Lower lobe of right lung (tissue), 2 donors: Measurements from ENCODE around the gene GOPC. TPM values are rescaled to one million over a fixed set of nuclear protein-coding genes. Genes with fewer than 3 reads are reported as not detected.
"Not testable (repeated sequence)": the region's sequence is repeated elsewhere in the genome, so short reads cannot be mapped to it uniquely, and the experiment has no call there.

Source experiments
- ATAC-seq, 2 donors: fragments of 200-7000 bp; cut with Tn5 transposase; one replicate each; pipeline ENCODE4 v1.9.1; 2020 to 2022; ENCODE audit warnings: mild to moderate bottlenecking in 2 of 2, moderate library complexity in 2 of 2
- DNase-seq: peaks from one replicate; pipeline ENCODE4 v3.0.0-alpha.2; 2020
- H3K27ac ChIP-seq: fragments of 200-600 bp; one replicate; pipeline ENCODE4 v1.8.0; 2022
- H3K27me3 ChIP-seq: fragments of 200-600 bp; one replicate; pipeline ENCODE4 v1.8.0; 2022; ENCODE audit warnings: low read depth
- H3K36me3 ChIP-seq: fragments of 200-600 bp; one replicate; pipeline ENCODE4 v1.8.0; 2022; ENCODE audit warnings: mild to moderate bottlenecking
- H3K4me1 ChIP-seq: fragments of 200-600 bp; one replicate; pipeline ENCODE4 v1.8.0; 2022
- H3K4me3 ChIP-seq: fragments of 200-600 bp; one replicate; pipeline ENCODE4 v1.8.0; 2022; ENCODE audit warnings: mild to moderate bottlenecking
- H3K9me3 ChIP-seq: fragments of 200-600 bp; one replicate; pipeline ENCODE4 v1.8.0; 2022
- intact Hi-C: fragments of 100-400 bp; cut with DNase I; formaldehyde crosslinking; loops from one replicate; pipeline ENCODE4 v1.11.0; 2022
- total RNA-seq: library from RNA; stranded (reverse); fragmentation: NEBNext Ultra II Directional; extraction: Animal tissue kit (Norgen Biotek cat#: 25700); gene quantifications from one replicate; pipeline ENCODE4 v1.2.1, GENCODE V29; 2021
- TF ChIP-seq, protein P1 (sequence below): fragments of 200-600 bp; IDR thresholded peaks from one replicate; pipeline ENCODE4 v1.8.0; 2022; ENCODE audit warnings: antibody characterized with exemption, mild to moderate bottlenecking
- donor health status: DM: no; HTN: yes; CAD: no; lungs with severe emphysema.

The GOPC gene
- total RNA-seq, 1 donor from 2014 or later, result 22.4 TPM

DNA sequence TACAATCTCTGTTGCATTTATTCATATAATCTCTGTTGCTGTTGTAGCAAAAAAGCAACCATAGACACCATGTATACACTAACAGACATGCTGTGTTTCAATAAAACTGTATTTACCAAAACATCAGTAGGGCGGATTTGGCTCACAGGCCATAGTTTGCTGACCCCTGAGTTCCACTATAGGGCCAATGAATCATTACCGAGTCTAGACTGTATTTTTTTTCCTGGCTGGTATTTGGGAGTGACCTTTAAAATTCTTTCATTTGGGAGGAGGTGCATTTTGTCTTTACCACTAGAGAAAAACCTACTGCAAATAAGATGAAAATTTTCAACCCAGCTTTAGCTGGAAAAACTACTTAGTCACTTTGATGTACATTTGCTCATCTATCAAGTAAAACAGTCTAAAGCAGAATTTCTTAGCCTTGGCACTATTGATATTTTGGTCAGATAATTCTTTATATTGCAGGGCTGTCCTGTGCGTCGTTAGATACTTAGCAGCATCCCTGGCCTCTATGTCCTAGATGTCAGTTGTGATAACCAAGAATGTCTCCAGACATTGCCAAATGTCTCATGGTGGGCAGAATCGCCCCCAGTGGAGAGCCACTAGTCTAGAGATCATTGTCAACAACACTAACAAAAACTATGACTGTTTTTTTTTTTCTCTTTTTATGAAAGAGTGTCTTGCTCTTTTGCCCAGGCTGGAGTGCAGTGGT, 80.4 kb downstream of the GOPC start:
- Histone ChIP-seq H3K36me3 (no peaks in the 10 kb centered on the region), H3K9me3 (no peaks in the 10 kb centered on the region), H3K27ac (no peak overlapping the region), H3K27me3 (no peaks in the 10 kb centered on the region), H3K4me3 (no peak overlapping the region), H3K4me1 (no peaks in the 10 kb centered on the region)
- TF ChIP-seq, protein P1, sequence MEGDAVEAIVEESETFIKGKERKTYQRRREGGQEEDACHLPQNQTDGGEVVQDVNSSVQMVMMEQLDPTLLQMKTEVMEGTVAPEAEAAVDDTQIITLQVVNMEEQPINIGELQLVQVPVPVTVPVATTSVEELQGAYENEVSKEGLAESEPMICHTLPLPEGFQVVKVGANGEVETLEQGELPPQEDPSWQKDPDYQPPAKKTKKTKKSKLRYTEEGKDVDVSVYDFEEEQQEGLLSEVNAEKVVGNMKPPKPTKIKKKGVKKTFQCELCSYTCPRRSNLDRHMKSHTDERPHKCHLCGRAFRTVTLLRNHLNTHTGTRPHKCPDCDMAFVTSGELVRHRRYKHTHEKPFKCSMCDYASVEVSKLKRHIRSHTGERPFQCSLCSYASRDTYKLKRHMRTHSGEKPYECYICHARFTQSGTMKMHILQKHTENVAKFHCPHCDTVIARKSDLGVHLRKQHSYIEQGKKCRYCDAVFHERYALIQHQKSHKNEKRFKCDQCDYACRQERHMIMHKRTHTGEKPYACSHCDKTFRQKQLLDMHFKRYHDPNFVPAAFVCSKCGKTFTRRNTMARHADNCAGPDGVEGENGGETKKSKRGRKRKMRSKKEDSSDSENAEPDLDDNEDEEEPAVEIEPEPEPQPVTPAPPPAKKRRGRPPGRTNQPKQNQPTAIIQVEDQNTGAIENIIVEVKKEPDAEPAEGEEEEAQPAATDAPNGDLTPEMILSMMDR, result no peak
- DNase-seq (no peak), ATAC-seq (no peak)
- intact Hi-C loops, result no loop called here

DNA sequence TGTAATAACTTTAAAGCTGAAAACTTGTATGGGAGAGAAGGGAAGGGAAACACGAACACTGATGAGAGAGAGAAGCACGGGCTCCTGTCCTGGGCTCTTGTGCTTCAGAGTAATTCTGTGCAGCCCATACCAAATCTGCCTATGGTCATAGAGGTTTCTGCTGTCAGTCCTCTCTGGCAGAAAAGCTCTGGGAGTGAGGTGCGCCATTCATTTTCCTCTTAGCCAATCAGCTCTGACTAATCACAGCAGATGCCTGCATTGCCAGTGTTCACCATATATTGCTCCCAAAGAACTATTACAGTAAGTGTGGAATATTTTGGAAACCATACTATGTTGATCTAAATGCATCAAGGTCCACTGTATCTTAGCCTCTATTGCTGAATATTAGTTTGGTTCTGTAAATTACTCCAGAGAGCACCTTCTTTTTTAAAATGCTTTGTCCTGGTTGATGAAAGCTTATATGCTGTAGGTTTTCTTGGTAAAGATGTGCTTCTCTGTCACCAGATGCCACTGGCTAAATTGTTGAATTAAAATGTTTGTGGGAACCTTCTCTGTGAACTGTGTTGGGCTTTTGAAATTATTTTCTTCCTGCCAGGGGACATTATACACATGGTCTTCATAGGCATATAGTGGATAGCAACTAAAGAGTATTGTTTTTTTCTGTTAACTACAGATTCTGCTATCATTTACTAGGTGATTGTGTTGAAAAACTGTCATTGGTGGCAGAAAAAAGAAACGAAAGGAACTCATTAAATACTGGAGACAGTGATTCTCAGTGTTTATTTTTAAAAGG, 81.5 kb downstream of the GOPC start:
- no peaks in the 10 kb centered on the region for H3K9me3 ChIP-seq
- no peaks in the 10 kb centered on the region for H3K4me1 ChIP-seq
- TF ChIP-seq, protein P1, result no peak
- H3K27ac ChIP-seq, result no peak overlapping the region
- intact Hi-C loops, result no loop called here
- DNase-seq (no peak), ATAC-seq (no peak)
- H3K27me3 ChIP-seq, result no peaks in the 10 kb centered on the region
- no peak overlapping the region for H3K4me3 ChIP-seq
- H3K36me3 ChIP-seq, result no peaks in the 10 kb centered on the region

DNA sequence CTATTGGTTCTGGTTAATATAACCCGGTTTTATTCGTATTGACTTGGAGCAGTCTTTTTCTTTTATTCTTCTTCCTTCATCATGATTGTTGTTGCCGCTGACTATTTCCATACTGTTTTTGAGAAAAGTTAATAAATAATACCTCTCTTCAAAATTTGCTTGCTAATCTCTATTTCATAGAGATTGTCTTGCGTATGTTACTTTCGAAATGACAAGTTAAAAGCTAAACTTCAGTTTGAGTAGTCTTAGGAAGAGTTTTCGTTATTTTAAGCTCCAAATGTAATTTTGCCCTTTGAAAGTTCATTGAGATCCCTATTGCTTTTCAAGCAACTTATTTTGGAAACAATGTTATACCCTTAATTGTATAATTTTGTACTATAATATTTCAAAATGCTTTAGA, 83.4 kb downstream of the GOPC start:
- H3K27me3 ChIP-seq, result no peaks in the 10 kb centered on the region
- no peaks in the 10 kb centered on the region for H3K4me1 ChIP-seq
- TF ChIP-seq, protein P1, result no peak
- no peak for ATAC-seq
- H3K9me3 ChIP-seq, result no peaks in the 10 kb centered on the region
- H3K36me3 ChIP-seq, result no peaks in the 10 kb centered on the region
- no peak overlapping the region for H3K4me3 ChIP-seq
- intact Hi-C loops, result no loop called here
- H3K27ac ChIP-seq, result no peak overlapping the region
- DNase-seq, result no peak

DNA sequence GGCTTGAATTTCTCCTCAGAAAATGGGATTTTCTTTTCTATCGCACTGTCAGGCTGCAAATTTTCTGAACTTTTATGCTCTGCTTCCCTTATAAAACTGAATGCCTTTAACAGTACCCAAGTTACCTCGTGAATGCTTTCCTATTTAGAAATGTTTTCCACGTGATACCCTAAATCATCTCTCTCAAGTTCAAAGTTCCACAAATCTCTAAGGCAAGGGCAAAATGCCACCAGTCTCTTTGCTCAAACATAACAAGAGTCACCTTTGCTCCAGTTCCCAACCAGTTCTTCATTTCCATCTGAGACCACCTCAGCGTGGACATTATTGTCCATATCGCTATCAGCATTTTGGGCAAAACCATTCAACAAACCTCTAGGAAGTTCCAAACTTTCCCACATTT, 84.3 kb downstream of the GOPC start:
- H3K36me3 ChIP-seq, intact Hi-C loops, H3K27ac ChIP-seq, DNase-seq, H3K27me3 ChIP-seq, H3K9me3 ChIP-seq, ATAC-seq, H3K4me3 ChIP-seq, H3K4me1 ChIP-seq: not testable (repeated sequence)

DNA sequence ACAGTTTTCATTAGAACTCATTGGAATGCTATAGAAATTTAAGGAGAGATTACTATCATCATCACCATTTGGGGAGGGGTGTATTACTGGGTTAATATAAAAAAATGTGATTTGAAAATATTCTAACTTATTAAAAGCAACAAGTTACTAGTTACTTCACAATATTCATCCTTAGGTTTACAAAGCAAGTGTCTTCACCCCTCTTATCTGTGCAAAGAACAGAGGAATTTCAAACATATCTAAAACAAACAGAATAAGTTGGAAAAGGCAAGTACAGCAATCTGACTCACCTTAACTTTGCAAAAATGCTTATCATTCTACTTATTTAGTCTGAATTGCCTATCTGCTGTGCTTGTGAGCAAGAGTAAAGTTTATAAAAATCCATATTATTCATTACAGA, 87.0 kb downstream of the GOPC start:
- DNase-seq (no peak), ATAC-seq (peak in 1 of 2 donors; percentile 61)
- H3K9me3 ChIP-seq, result no peaks in the 10 kb centered on the region
- H3K27me3 ChIP-seq, result no peaks in the 10 kb centered on the region
- TF ChIP-seq, protein P1, result no peak
- H3K27ac ChIP-seq, result no peak overlapping the region
- no peaks in the 10 kb centered on the region for H3K4me1 ChIP-seq
- intact Hi-C loops, result no loop called here
- H3K4me3 ChIP-seq, result no peak overlapping the region
- no peaks in the 10 kb centered on the region for H3K36me3 ChIP-seq

DNA sequence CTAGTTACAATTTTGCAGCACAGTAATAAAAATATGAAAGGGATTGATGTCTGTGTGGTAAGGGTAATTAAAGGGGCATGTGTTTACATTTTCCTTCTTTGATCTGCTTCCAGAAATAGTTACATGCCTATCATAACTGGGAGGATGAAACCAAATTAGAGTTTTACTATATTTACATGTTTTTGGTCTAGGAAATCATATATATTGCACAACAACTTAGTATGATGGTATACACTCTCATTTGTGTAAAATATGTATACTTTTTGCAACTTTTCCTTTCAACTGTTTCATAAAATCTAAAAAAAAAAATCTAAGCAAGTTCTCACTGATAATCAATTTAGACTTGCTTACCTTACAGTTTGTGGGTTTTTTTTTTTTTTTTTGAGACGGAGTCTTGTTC, 87.7 kb downstream of the GOPC start:
- no peak overlapping the region for H3K4me3 ChIP-seq
- no peaks in the 10 kb centered on the region for H3K36me3 ChIP-seq
- no peak for ATAC-seq
- intact Hi-C loops, result no loop called here
- no peak for DNase-seq
- H3K27me3 ChIP-seq, result no peaks in the 10 kb centered on the region
- TF ChIP-seq, protein P1, result no peak
- no peaks in the 10 kb centered on the region for H3K9me3 ChIP-seq
- H3K27ac ChIP-seq, result no peak overlapping the region
- no peaks in the 10 kb centered on the region for H3K4me1 ChIP-seq
